ENCODE results near the gene MGST2. TPM values are rescaled to one million over a fixed set of nuclear protein-coding genes. Genes with fewer than 3 reads are reported as not detected.

MGST2 gene
- total and polyA plus RNA-seq, 4 donors, result 51.7 to 171 (median 60.1) TPM

DNA sequence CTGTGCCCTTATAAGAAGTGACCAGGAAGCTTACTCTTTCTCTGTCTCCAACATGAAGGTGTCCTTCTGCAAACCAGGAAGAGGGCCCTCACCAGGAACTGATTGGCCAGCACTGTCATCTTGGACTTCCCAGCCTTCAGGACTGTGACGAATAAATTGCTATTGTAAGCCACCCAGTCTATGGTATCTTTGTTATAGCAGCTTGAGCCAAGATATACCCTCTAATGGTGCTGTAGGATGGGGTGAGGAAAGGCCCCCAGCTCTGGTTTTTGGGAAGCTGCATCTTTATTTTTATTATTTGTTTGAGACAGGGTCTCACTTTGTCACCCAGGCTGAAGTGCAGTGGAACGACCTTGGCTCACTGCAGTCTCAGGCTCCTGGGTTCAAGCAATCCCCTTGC is 1.2 kb upstream of the MGST2 start:
- no peak for ATAC-seq (ENCODE audit: insufficient read depth, low FRiP score)
- H3K4me3 ChIP-seq, result no peak overlapping the region
- no peak overlapping the region for H3K9ac ChIP-seq (ENCODE audit: insufficient read depth in 1 of 2, low read length in 2 of 2)
- no peak overlapping the region for H3K27ac ChIP-seq (ENCODE audit: low read depth in 1 of 2, low read length in 1 of 2)
- WGBS, 2 donors, result 62 to 91% methylated on average over 2 of the region's 2 CpGs
- DNase-seq, result no peak
- peaks cover 5 to 20% (median 9%) of the 10 kb centered on the region in 5 donors for H3K4me1 ChIP-seq (ENCODE audit: control insufficient read depth in 5 of 5, insufficient read depth in 5 of 5, low read length in 5 of 5)
- TF ChIP-seq, protein P1, sequence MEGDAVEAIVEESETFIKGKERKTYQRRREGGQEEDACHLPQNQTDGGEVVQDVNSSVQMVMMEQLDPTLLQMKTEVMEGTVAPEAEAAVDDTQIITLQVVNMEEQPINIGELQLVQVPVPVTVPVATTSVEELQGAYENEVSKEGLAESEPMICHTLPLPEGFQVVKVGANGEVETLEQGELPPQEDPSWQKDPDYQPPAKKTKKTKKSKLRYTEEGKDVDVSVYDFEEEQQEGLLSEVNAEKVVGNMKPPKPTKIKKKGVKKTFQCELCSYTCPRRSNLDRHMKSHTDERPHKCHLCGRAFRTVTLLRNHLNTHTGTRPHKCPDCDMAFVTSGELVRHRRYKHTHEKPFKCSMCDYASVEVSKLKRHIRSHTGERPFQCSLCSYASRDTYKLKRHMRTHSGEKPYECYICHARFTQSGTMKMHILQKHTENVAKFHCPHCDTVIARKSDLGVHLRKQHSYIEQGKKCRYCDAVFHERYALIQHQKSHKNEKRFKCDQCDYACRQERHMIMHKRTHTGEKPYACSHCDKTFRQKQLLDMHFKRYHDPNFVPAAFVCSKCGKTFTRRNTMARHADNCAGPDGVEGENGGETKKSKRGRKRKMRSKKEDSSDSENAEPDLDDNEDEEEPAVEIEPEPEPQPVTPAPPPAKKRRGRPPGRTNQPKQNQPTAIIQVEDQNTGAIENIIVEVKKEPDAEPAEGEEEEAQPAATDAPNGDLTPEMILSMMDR (IDR thresholded peaks at IDR 0.05; ENCODE audit: control extremely low read depth, extremely low read depth), result no peak
- H3K9me3 ChIP-seq (ENCODE audit: control insufficient read depth in 4 of 4, insufficient read depth in 3 of 4, low read length in 3 of 4), result no peaks in the 10 kb centered on the region
- H3K36me3 ChIP-seq (ENCODE audit: control insufficient read depth in 4 of 4, insufficient read depth in 4 of 4, low read length in 4 of 4), result no peaks in the 10 kb centered on the region
- no peaks in the 10 kb centered on the region for H3K27me3 ChIP-seq (ENCODE audit: control insufficient read depth in 3 of 3, insufficient read depth in 3 of 3, low read length in 2 of 3)

- Histone ChIP-seq H3K27ac (ENCODE audit: low read depth in 1 of 2, low read length in 1 of 2) (peak overlapping the region; percentile 85 to 87), H3K4me1 (ENCODE audit: control insufficient read depth in 5 of 5, insufficient read depth in 5 of 5, low read length in 5 of 5) (peaks cover 5 to 20% (median 14%) of the 10 kb centered on the region in 5 donors), H3K9me3 (ENCODE audit: control insufficient read depth in 4 of 4, insufficient read depth in 3 of 4, low read length in 3 of 4) (no peaks in the 10 kb centered on the region), H3K9ac (ENCODE audit: insufficient read depth in 1 of 2, low read length in 2 of 2) (peak overlapping the region in 1 of 2 donors; percentile 68), H3K27me3 (ENCODE audit: control insufficient read depth in 3 of 3, insufficient read depth in 3 of 3, low read length in 2 of 3) (no peaks in the 10 kb centered on the region), H3K36me3 (ENCODE audit: control insufficient read depth in 4 of 4, insufficient read depth in 4 of 4, low read length in 4 of 4) (no peaks in the 10 kb centered on the region), H3K4me3 (peak overlapping the region; percentile 46)
- TF ChIP-seq, protein P1 (IDR thresholded peaks at IDR 0.05; ENCODE audit: control extremely low read depth, extremely low read depth), result no peak
- WGBS, 2 donors, result 67 to 70% methylated on average over 10 of the region's 10 CpGs
- no peak for ATAC-seq (ENCODE audit: insufficient read depth, low FRiP score)
- DNase-seq, result no peak
Observed at GRCh38 chr4:139665079-139665689, 435 bp upstream of the MGST2 start.

DNA sequence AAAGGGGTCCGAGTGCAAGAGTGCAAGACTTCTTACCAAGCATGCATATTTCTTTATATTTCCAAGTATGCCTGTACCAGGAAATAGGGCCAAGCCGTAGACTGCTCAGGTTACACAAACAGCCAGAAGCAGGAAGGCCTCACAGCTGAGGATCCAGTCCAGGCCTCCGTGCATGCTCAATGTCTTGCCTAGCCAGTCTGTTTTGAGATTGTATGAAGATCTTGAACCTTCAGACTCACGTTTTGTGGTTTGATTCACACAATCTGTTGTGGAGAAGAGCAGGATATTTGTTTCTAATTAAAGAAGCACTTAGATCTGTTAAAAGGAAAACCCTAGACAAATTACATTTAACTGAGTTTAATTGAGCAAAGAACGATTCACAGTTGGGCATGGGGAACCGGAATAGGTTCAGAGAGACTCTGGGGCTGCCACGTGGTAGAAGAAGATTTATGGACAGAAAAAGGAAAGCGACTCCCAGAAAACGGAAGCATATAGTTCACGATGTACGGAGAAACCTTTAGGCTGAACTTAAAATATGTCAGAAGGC is 1.2 kb downstream of the MGST2 start:
- Histone ChIP-seq H3K27ac (ENCODE audit: low read depth in 1 of 2, low read length in 1 of 2) (peak overlapping the region; percentile 66 to 87), H3K36me3 (ENCODE audit: control insufficient read depth in 4 of 4, insufficient read depth in 4 of 4, low read length in 4 of 4) (no peaks in the 10 kb centered on the region), H3K4me3 (no peak overlapping the region), H3K9ac (ENCODE audit: insufficient read depth in 1 of 2, low read length in 2 of 2) (peak overlapping the region; percentile 37 to 68), H3K4me1 (ENCODE audit: control insufficient read depth in 5 of 5, insufficient read depth in 5 of 5, low read length in 5 of 5) (peaks cover 5 to 20% (median 14%) of the 10 kb centered on the region in 5 donors), H3K9me3 (ENCODE audit: control insufficient read depth in 4 of 4, insufficient read depth in 3 of 4, low read length in 3 of 4) (no peaks in the 10 kb centered on the region), H3K27me3 (ENCODE audit: control insufficient read depth in 3 of 3, insufficient read depth in 3 of 3, low read length in 2 of 3) (no peaks in the 10 kb centered on the region)
- 13 to 27% methylated on average over 11 of the region's 11 CpGs for WGBS, 2 donors
- ATAC-seq (ENCODE audit: insufficient read depth, low FRiP score) (peak; percentile 81), DNase-seq (peak; percentile 61 to 86 (median 73))
- TF ChIP-seq, protein P1 (IDR thresholded peaks at IDR 0.05; ENCODE audit: control extremely low read depth, extremely low read depth), result no peak

Data from lung (tissue), 12 donors.